Transverse colon (tissue), 4 donors: ENCODE measurements around the gene GRM1.

Experiments used
- CTCF ChIP-seq, 5 experiments: fragments of 200-600 bp in 3 of 5; fragments of 450-650 bp in 2 of 5; sonication (generic) in 3 of 5; IDR thresholded peaks; 1 replicate in 2 of 5; 2 replicates in 3 of 5; pipeline ENCODE4 v1.5.1; 2016 to 2017; ENCODE audit warnings: antibody characterized with exemption in 5 of 5, inconsistent platforms in 3 of 5, mild to moderate bottlenecking in 2 of 5, moderate library complexity in 1 of 5
- EP300 ChIP-seq: sonication (generic); formaldehyde crosslinking; IDR thresholded peaks from one replicate; pipeline ENCODE4 v1.6.1; 2017; ENCODE audit warnings: antibody characterized with exemption, low read depth
- POLR2A ChIP-seq: fragments of 450-650 bp; IDR thresholded peaks from one replicate; pipeline ENCODE4 v1.6.1; 2016; ENCODE audit warnings: antibody characterized with exemption, mild to moderate bottlenecking, moderate library complexity
- POLR2AphosphoS5 ChIP-seq, 3 donors: sonication (generic); formaldehyde crosslinking; IDR thresholded peaks; one replicate each; pipeline ENCODE4 v1.6.1; 2016; ENCODE audit warnings: antibody characterized with exemption in 3 of 3

- no peak for TF ChIP-seq CTCF (IDR thresholded peaks at IDR 0.05)
- TF ChIP-seq EP300, result no peak
- no peak for TF ChIP-seq POLR2AphosphoS5 (IDR thresholded peaks at IDR 0.05)
- TF ChIP-seq POLR2A, result no peak
Measured at GRCh38 chr6:146153040-146153758, 124.3 kb downstream of the GRM1 start.
